ENCODE measurements around the gene CDK14. TPM values are rescaled to one million over a fixed set of nuclear protein-coding genes. Genes with fewer than 3 reads are reported as not detected.

CDK14 gene
- total and polyA plus RNA-seq, 4 donors: 4.2 to 12.4 (median 7.4) TPM

GRCh38 chr7:90844421-90844820 is 248.3 kb downstream of the CDK14 start:
- H3K27me3 ChIP-seq (ENCODE audit: control insufficient read depth in 4 of 4, insufficient read depth in 4 of 4, low read length in 3 of 4): no peaks in the 10 kb centered on the region
- 86% methylated on average over 1 of the region's 1 CpG for WGBS
- H3K4me1 ChIP-seq (ENCODE audit: control insufficient read depth in 4 of 4, insufficient read depth in 4 of 4, low read length in 3 of 4): peaks cover 0 to 2% (median 0%) of the 10 kb centered on the region in 4 donors
- H3K27ac ChIP-seq (ENCODE audit: low read depth in 1 of 2, low read length in 2 of 2): no peak overlapping the region
- H3K9me3 ChIP-seq (ENCODE audit: control insufficient read depth in 4 of 4, low read length in 3 of 4): no peaks in the 10 kb centered on the region
- no peak for DNase-seq (ENCODE audit: low spot score)
- no peak overlapping the region for H3K4me3 ChIP-seq (ENCODE audit: low read depth in 1 of 3, low read length in 3 of 3)
- no peak overlapping the region for H3K9ac ChIP-seq (ENCODE audit: low read depth in 1 of 2, low read length in 2 of 2)
- H3K36me3 ChIP-seq (ENCODE audit: control insufficient read depth in 4 of 4, insufficient read depth in 3 of 4, low read depth in 1 of 4, low read length in 3 of 4): peaks cover 0 to 2% (median 0%) of the 10 kb centered on the region in 4 donors
- TF ChIP-seq MAX (IDR thresholded peaks at IDR 0.05): no peak
- no peak for TF ChIP-seq RXRA (IDR thresholded peaks at IDR 0.05)
- TF ChIP-seq EGR1 (IDR thresholded peaks at IDR 0.05; ENCODE audit: low read depth in 2 of 2): no peak
- TF ChIP-seq FOXA2 (IDR thresholded peaks at IDR 0.05): no peak
- TF ChIP-seq HNF4G (IDR thresholded peaks at IDR 0.05): no peak
- no peak for TF ChIP-seq GABPA (IDR thresholded peaks at IDR 0.05 in 1 of 2, conservative IDR thresholded peaks at IDR 0.05 in 1 of 2)
- TF ChIP-seq RAD21 (IDR thresholded peaks at IDR 0.05): no peak
- TF ChIP-seq SP1 (IDR thresholded peaks at IDR 0.05): no peak
- TF ChIP-seq ATF3 (IDR thresholded peaks at IDR 0.05): no peak
- TF ChIP-seq ZBTB33 (IDR thresholded peaks at IDR 0.05): no peak
- no peak for TF ChIP-seq NR2F2 (IDR thresholded peaks at IDR 0.05)
- no peak for TF ChIP-seq HNF4A (conservative IDR thresholded peaks at IDR 0.05)
- TF ChIP-seq JUND (IDR thresholded peaks at IDR 0.05): no peak

GRCh38 chr7:90846192-90846591 is 250.1 kb downstream of the CDK14 start:
- Histone ChIP-seq H3K4me3 (ENCODE audit: low read depth in 1 of 3, low read length in 3 of 3) (no peak overlapping the region), H3K27ac (ENCODE audit: low read depth in 1 of 2, low read length in 2 of 2) (no peak overlapping the region), H3K27me3 (ENCODE audit: control insufficient read depth in 4 of 4, insufficient read depth in 4 of 4, low read length in 3 of 4) (no peaks in the 10 kb centered on the region), H3K9ac (ENCODE audit: low read depth in 1 of 2, low read length in 2 of 2) (no peak overlapping the region), H3K9me3 (ENCODE audit: control insufficient read depth in 4 of 4, low read length in 3 of 4) (no peaks in the 10 kb centered on the region), H3K4me1 (ENCODE audit: control insufficient read depth in 4 of 4, insufficient read depth in 4 of 4, low read length in 3 of 4) (peaks cover 0 to 2% (median 0%) of the 10 kb centered on the region in 4 donors), H3K36me3 (ENCODE audit: control insufficient read depth in 4 of 4, insufficient read depth in 3 of 4, low read depth in 1 of 4, low read length in 3 of 4) (no peaks in the 10 kb centered on the region)
- TF ChIP-seq GABPA (IDR thresholded peaks at IDR 0.05 in 1 of 2, conservative IDR thresholded peaks at IDR 0.05 in 1 of 2): no peak
- no peak for TF ChIP-seq FOXA2 (IDR thresholded peaks at IDR 0.05)
- TF ChIP-seq ATF3 (IDR thresholded peaks at IDR 0.05): no peak
- no peak for TF ChIP-seq ZBTB33 (IDR thresholded peaks at IDR 0.05)
- TF ChIP-seq HNF4G (IDR thresholded peaks at IDR 0.05): no peak
- no peak for TF ChIP-seq NR2F2 (IDR thresholded peaks at IDR 0.05)
- TF ChIP-seq EGR1 (IDR thresholded peaks at IDR 0.05; ENCODE audit: low read depth in 2 of 2): no peak
- TF ChIP-seq YY1 (IDR thresholded peaks at IDR 0.05): no peak
- no peak for TF ChIP-seq TAF1 (conservative IDR thresholded peaks at IDR 0.05)
- no peak for TF ChIP-seq MAX (IDR thresholded peaks at IDR 0.05)
- no peak for TF ChIP-seq HNF4A (conservative IDR thresholded peaks at IDR 0.05)
- TF ChIP-seq FOXA1 (IDR thresholded peaks at IDR 0.05): no peak
- TF ChIP-seq RXRA (IDR thresholded peaks at IDR 0.05): no peak
- no peak for TF ChIP-seq REST (IDR thresholded peaks at IDR 0.05)
- DNase-seq (ENCODE audit: low spot score): no peak
